ENCODE results near the gene SF3B6.

- TF ChIP-seq, protein P1, sequence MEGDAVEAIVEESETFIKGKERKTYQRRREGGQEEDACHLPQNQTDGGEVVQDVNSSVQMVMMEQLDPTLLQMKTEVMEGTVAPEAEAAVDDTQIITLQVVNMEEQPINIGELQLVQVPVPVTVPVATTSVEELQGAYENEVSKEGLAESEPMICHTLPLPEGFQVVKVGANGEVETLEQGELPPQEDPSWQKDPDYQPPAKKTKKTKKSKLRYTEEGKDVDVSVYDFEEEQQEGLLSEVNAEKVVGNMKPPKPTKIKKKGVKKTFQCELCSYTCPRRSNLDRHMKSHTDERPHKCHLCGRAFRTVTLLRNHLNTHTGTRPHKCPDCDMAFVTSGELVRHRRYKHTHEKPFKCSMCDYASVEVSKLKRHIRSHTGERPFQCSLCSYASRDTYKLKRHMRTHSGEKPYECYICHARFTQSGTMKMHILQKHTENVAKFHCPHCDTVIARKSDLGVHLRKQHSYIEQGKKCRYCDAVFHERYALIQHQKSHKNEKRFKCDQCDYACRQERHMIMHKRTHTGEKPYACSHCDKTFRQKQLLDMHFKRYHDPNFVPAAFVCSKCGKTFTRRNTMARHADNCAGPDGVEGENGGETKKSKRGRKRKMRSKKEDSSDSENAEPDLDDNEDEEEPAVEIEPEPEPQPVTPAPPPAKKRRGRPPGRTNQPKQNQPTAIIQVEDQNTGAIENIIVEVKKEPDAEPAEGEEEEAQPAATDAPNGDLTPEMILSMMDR (IDR thresholded peaks at IDR 0.05), result no peak
- no peak for TF ChIP-seq POLR2A (IDR thresholded peaks at IDR 0.05)
Measured at GRCh38 chr2:24024996-24025663, 51.0 kb downstream of the SF3B6 start.
